Subcutaneous adipose tissue (tissue), 4 donors: ENCODE data around the gene GNG11. TPM values are rescaled to one million over a fixed set of nuclear protein-coding genes. Genes with fewer than 3 reads are reported as not detected.

Experiments
- CTCF ChIP-seq: fragments of 450-650 bp; IDR thresholded peaks from one replicate; pipeline ENCODE4 v1.5.1; 2016; ENCODE audit warnings: low read depth, mild to moderate bottlenecking, control low read depth, antibody characterized with exemption, moderate library complexity
- total RNA-seq, 4 donors: library from RNA; depleted of rRNA; stranded (reverse); fragments of >200 nt; gene quantifications; one replicate each; pipeline ENCODE4 v1.1.0, GENCODE V29; 2016

The GNG11 gene
- total RNA-seq, 4 donors from 2014 or later, result 30.8 to 62.4 (median 43.2) TPM

GRCh38 chr7:93914581-93915066 lies 6.9 kb upstream of the GNG11 start:
- no peak for TF ChIP-seq CTCF

GRCh38 chr7:93920496-93921182 lies 896 bp upstream of the GNG11 start:
- no peak for TF ChIP-seq CTCF

- no peak for TF ChIP-seq CTCF
Measured at GRCh38 chr7:93921186-93921585, 349 bp upstream of the GNG11 start.

- no peak for TF ChIP-seq CTCF
Measured at GRCh38 chr7:93923296-93923695, 1.8 kb downstream of the GNG11 start.

- TF ChIP-seq CTCF, result no peak
Measured at GRCh38 chr7:93923942-93924341, 2.4 kb downstream of the GNG11 start.

- TF ChIP-seq CTCF, result no peak
Measured at GRCh38 chr7:93926800-93927199, 5.3 kb downstream of the GNG11 start.

- no peak for TF ChIP-seq CTCF
Measured at GRCh38 chr7:93927585-93927984, 6.0 kb downstream of the GNG11 start.
